H54 (cell line): ENCODE results near the gene PTOV1.

Experiments
- DNase-seq: peaks from one replicate; pipeline ENCODE4 v3.0.0; 2011; ENCODE audit warnings: low spot score, mixed read lengths; ENCODE audit not compliant: insufficient read length
- FAIRE-seq: peaks from 3 replicates; lab custom pipeline; 2011; peaks lifted over from hg19 to GRCh38; lab: Jason Lieb, UNC
- POLR2A ChIP-seq: IDR thresholded peaks from 2 replicates; pipeline ENCODE4 v1.6.1; 2011; ENCODE audit warnings: low read depth, mild to moderate bottlenecking, low read length

Gene PTOV1

GRCh38 chr19:49884109-49884508, 33.1 kb downstream of the PTOV1 start:
- TF ChIP-seq POLR2A = no peak
- DNase-seq (no peak), FAIRE-seq (no peak)

GRCh38 chr19:49884760-49885159, 33.8 kb downstream of the PTOV1 start:
- no peak for DNase-seq
- FAIRE-seq = no peak
- TF ChIP-seq POLR2A = no peak

- no peak for FAIRE-seq
- no peak for TF ChIP-seq POLR2A
- no peak for DNase-seq
Measured at GRCh38 chr19:49887037-49887664, 36.2 kb downstream of the PTOV1 start.

DNA sequence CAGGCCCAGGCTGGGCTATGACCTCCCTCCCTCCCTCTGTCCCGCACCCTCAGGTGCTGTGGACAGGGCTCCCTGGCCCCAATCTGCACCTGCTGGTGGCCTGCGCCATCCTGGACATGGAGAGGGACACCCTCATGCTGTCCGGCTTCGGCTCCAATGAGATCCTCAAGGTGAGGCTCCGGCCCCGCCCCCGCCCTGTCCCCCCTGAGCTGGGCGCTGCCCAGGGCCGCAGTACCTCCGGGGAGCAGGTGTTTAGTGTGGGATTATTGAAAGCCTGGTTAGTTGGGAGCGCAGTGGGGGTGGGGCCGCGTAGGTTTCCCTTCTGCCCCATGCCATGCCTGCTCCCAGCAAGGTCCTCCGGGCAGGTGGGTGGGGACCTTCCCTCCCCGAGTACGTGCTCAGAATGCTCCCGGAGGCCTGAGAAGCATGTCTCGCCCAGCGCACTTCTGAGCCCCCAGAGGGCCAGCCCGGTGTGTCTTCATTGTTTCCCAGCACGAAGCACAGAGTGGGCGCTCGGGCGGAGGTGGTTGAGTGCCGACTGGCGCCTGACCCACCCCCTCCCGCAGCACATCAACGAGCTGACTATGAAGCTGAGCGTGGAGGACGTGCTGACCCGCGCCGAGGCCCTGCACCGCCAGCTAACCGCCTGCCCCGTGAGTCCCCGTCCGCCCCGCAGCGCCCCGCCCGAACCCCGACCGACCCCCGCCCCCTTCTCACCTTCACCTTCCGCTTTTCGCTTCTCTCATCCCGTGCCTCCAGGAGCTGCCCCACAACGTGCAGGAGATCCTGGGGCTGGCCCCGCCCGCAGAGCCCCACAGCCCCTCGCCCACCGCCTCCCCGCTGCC, 36.9 kb downstream of the PTOV1 start:
- no peak for DNase-seq
- TF ChIP-seq POLR2A = no peak
- no peak for FAIRE-seq

GRCh38 chr19:49888510-49888824, 37.5 kb downstream of the PTOV1 start:
- DNase-seq (no peak), FAIRE-seq (no peak)
- TF ChIP-seq POLR2A = no peak

DNA sequence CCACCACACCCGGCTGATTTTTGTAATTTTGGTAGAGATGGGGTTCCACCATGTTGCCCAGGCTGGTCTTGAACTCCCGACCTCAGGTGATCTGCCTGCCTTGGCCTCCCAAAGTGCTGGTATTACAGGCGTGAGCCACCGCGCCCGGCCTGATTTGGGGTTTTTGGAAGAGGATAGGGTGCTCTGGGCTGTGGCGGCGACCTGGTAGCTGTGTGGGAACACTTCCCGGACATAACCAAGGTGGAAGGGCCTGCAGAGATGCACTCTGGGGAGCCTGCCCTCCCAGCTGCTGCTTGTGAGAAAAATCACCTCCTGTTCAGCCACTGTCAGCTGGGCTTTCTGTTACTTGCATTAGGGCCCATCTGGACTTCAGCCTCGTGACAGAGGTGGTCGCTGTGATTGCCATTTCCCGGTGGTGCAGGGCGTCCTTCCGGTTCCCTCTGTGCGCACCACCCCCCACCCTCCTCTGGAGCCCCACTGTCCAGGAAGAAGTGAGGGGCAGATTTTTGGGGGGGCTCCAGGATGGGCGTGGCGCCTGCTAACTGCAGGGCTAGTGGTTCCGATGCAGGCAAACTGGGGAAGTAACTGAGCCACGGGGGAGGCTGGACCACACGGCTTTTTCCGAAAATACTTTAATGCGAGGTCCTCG, 38.2 kb downstream of the PTOV1 start:
- no peak for TF ChIP-seq POLR2A
- DNase-seq (no peak), FAIRE-seq (no peak)

- TF ChIP-seq POLR2A = no peak
- DNase-seq = no peak
- FAIRE-seq = no peak
Measured at GRCh38 chr19:49889687-49890348, 38.9 kb downstream of the PTOV1 start.

DNA sequence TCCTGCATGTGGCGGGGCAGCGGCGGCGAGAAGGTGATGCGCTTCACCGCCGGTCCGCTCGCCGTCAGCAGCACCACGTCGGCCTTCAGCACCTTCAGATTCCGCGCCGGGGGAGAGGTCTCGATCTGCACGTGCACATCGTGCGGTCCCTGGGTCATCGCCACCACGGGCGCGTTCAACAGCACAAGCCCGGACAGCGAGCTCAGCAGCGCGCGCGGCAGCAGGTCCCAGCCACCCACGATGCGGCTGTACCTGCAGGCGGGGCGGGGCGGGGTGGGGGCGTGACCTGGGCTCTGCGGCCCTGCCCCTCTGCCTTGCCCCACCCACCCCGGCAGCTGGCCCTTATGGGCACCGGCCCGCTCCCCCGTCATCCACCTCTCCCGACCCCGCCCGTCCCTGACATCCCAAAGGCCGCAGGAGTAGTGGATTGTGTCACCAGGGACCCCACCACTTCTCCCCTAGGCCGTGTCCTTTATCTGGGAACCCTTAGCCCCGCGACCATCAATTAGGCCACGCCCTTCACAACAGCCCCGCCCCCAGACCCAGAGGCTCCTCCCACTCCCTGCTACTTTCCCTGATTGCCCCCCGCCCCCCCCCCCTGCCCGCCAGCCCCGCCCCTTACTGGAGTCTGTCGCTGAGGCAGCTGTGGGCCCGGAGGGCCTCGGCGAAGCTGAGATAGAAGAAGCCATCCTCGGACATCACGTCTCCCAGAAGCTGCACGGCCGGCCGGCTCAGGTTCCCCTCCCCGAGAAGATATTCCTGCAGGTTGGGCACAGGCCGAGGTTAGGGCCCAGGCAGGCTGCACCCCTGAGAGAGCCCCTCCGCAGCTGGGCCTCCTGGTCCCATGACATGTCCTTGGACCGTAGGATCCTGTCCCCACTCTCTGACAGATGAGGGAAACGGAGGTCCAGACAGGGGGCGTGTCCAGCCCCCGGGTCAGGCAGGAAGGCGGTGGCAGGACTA, 39.7 kb downstream of the PTOV1 start:
- DNase-seq (no peak), FAIRE-seq (no peak)
- no peak for TF ChIP-seq POLR2A

DNA sequence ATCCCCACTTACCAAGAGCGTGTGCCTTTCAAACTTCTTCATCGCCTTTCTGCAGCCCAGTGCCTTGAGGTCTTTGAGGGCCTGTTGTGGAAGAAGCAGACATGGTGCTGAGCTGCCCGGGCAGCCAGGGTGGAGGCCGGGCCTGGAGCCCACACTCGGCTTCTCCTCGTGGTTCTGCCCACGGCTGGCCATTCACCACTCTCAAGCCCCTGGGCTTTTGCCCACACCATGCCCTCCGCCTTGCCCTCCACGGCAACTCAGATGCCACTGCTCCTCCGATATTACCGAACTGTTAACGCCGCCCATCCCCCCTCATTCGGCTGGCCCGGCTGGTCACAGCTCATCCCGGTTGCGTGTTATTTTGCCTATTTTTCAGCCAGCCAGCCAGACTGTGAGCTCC, 40.4 kb downstream of the PTOV1 start:
- DNase-seq = no peak
- FAIRE-seq = no peak
- no peak for TF ChIP-seq POLR2A

- DNase-seq = no peak
- no peak for FAIRE-seq
- TF ChIP-seq POLR2A = no peak
Measured at GRCh38 chr19:49892716-49893115, 41.8 kb downstream of the PTOV1 start.

- FAIRE-seq (no peak), DNase-seq (no peak)
Measured at GRCh38 chr19:49894011-49894664, 43.2 kb downstream of the PTOV1 start.

GRCh38 chr19:49894879-49895565, 44.1 kb downstream of the PTOV1 start:
- no peak for TF ChIP-seq POLR2A
- no peak for FAIRE-seq
- no peak for DNase-seq

More at GRCh38 chr19:49894011-49894664, 43.2 kb downstream of the PTOV1 start:
- TF ChIP-seq POLR2A = no peak
